Mesothelial cell of epicardium (in vitro differentiated cells): ENCODE results near the gene PLEKHM3. TPM values are rescaled to one million over a fixed set of nuclear protein-coding genes. Genes with fewer than 3 reads are reported as not detected.

Experiments used
- DNase-seq, 2 experiments: peaks; one replicate each; pipeline ENCODE4 v3.0.0; 2021; ENCODE audit warnings: low spot score in 2 of 2; ENCODE audit not compliant: unreplicated experiment in 2 of 2
- H3K27ac Mint-ChIP-seq: 2 replicates; pipeline ENCODE4 v1.8.0; 2021; ENCODE audit warnings: mixed read lengths
- H3K27me3 Mint-ChIP-seq: 2 replicates; pipeline ENCODE4 v1.8.0; 2021; ENCODE audit warnings: low read depth, mixed read lengths
- H3K36me3 Mint-ChIP-seq: 2 replicates; pipeline ENCODE4 v1.8.0; 2021; ENCODE audit warnings: mixed read lengths
- H3K4me1 Mint-ChIP-seq: 2 replicates; pipeline ENCODE4 v1.8.0; 2021; ENCODE audit warnings: mixed read lengths
- H3K4me3 Mint-ChIP-seq: 2 replicates; pipeline ENCODE4 v1.8.0; 2021; ENCODE audit warnings: mild to moderate bottlenecking, moderate library complexity, mixed read lengths
- H3K9me3 Mint-ChIP-seq: 2 replicates; pipeline ENCODE4 v1.8.0; 2021; ENCODE audit warnings: mixed read lengths
- total RNA-seq: library from RNA; stranded (reverse); gene quantifications from 3 replicates; pipeline ENCODE4 v1.2.1, GENCODE V29; 2021
- TF ChIP-seq, protein P1 (sequence below): fragments of 200-600 bp; sonication (generic); IDR thresholded peaks from one replicate; pipeline ENCODE4 v1.5.0; 2021; ENCODE audit warnings: antibody characterized with exemption; ENCODE audit not compliant: unreplicated experiment

The PLEKHM3 gene
- total RNA-seq, 1 donor from 2014 or later = 16.2 TPM

DNA sequence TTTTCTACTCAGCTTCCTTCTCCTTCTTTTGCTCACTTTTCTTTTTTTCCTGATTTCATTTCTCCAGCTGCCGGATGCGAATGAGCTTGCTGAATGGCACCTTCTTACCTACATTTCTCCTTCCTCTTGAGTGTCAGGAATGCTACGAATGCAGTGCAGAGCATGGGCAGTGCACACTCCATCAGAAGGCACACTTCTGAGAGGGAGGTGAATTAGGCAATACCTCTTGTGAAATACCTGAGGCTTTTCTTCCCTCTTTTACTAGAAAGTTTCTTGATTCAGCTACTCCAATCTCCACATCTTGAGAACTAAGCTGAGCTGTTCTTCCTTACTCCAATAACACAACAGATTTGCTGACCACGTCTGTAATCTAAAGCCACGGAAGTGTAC lies 51.1 kb downstream of the PLEKHM3 start:
- no peak for DNase-seq
- H3K9me3 Mint-ChIP-seq = no peaks in the 10 kb centered on the region
- TF ChIP-seq, protein P1, sequence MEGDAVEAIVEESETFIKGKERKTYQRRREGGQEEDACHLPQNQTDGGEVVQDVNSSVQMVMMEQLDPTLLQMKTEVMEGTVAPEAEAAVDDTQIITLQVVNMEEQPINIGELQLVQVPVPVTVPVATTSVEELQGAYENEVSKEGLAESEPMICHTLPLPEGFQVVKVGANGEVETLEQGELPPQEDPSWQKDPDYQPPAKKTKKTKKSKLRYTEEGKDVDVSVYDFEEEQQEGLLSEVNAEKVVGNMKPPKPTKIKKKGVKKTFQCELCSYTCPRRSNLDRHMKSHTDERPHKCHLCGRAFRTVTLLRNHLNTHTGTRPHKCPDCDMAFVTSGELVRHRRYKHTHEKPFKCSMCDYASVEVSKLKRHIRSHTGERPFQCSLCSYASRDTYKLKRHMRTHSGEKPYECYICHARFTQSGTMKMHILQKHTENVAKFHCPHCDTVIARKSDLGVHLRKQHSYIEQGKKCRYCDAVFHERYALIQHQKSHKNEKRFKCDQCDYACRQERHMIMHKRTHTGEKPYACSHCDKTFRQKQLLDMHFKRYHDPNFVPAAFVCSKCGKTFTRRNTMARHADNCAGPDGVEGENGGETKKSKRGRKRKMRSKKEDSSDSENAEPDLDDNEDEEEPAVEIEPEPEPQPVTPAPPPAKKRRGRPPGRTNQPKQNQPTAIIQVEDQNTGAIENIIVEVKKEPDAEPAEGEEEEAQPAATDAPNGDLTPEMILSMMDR = no peak
- H3K27ac Mint-ChIP-seq = no peak overlapping the region
- no peaks in the 10 kb centered on the region for H3K36me3 Mint-ChIP-seq
- no peaks in the 10 kb centered on the region for H3K27me3 Mint-ChIP-seq
- no peak overlapping the region for H3K4me3 Mint-ChIP-seq
- peaks cover 21% of the 10 kb centered on the region for H3K4me1 Mint-ChIP-seq

DNA sequence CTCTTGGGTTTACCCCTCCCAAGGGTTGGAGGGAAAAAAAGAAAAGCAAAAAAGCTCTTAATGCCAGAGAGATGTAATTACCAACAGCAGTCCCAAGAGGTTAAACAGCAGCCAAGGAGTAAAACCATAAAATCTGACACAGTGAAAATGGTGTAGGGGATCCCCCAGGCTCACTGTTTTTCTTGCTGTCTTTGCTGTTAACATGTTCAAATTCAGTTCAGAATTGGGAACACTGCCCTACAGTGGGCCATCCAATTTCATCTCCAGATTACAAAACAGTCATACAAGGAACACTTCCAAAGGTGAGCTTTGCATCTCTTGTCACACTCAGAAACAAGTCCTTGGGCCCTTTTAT lies 54.5 kb downstream of the PLEKHM3 start:
- H3K36me3 Mint-ChIP-seq = no peaks in the 10 kb centered on the region
- TF ChIP-seq, protein P1 = no peak
- no peak overlapping the region for H3K4me3 Mint-ChIP-seq
- no peak for DNase-seq
- H3K27me3 Mint-ChIP-seq = no peaks in the 10 kb centered on the region
- H3K9me3 Mint-ChIP-seq = no peaks in the 10 kb centered on the region
- H3K27ac Mint-ChIP-seq = no peak overlapping the region
- H3K4me1 Mint-ChIP-seq = peaks cover 22% of the 10 kb centered on the region

DNA sequence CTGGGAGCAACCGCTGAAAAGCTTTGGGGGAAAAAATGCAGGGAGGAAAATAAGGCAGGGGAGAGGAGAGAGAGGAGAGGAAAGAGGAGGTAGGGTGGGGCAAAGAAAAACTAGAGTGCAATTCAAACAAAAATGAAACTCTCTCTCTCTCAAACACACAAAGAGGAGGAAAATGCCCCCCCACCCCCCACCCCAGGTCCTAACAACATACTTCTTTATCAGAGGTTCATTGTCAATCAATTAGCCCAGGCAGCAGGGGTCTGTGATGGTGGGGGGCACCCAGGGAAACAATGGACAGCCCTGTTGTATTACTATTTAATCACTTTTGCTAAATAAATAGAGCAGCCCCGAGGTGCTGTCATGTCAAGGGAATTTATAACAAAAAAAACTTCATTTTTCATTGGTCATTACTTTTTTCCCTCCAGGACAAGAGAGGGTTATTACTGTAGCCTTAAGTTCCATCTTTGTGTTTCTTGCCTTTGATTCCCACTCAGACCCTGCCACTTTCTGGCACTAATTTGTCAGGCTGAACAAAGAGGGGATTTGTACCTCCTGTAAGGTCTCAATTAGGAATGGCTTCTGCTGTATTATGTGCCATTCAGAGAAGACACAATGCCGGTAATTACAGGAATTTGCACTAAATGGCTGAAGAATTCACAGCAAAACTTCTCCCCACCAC lies 55.0 kb downstream of the PLEKHM3 start:
- H3K27me3 Mint-ChIP-seq = no peaks in the 10 kb centered on the region
- TF ChIP-seq, protein P1 = no peak
- H3K4me1 Mint-ChIP-seq = peaks cover 22% of the 10 kb centered on the region
- H3K36me3 Mint-ChIP-seq = no peaks in the 10 kb centered on the region
- no peaks in the 10 kb centered on the region for H3K9me3 Mint-ChIP-seq
- DNase-seq = no peak
- no peak overlapping the region for H3K4me3 Mint-ChIP-seq
- no peak overlapping the region for H3K27ac Mint-ChIP-seq

DNA sequence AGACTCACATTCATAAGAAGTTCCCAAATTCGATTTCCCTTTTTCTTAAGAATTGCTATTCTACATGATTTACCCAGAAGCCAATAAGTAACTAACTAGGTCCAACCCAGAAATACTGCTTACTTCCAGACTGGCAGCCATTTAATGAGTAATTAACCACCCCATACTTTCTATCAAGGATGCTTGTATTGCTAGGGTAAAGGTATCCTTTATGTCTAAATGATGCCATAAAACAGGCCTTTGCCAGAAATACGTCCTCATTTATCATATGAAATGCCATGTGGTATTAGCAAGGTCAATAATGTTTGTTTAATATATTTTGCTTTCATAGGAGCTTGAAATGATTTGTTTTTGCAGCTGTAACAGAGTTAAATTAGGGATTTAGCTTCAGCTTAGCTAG lies 56.1 kb downstream of the PLEKHM3 start:
- H3K4me1 Mint-ChIP-seq = peaks cover 22% of the 10 kb centered on the region
- no peak for DNase-seq
- no peaks in the 10 kb centered on the region for H3K27me3 Mint-ChIP-seq
- TF ChIP-seq, protein P1 = no peak
- H3K4me3 Mint-ChIP-seq = no peak overlapping the region
- H3K27ac Mint-ChIP-seq = no peak overlapping the region
- H3K36me3 Mint-ChIP-seq = no peaks in the 10 kb centered on the region
- H3K9me3 Mint-ChIP-seq = no peaks in the 10 kb centered on the region

- Mint-ChIP-seq H3K9me3 (peaks cover 13% of the 10 kb centered on the region), H3K36me3 (peaks cover 13% of the 10 kb centered on the region), H3K4me3 (no peak overlapping the region), H3K27ac (no peak overlapping the region), H3K27me3 (no peaks in the 10 kb centered on the region), H3K4me1 (peaks cover 20% of the 10 kb centered on the region)
- TF ChIP-seq, protein P1 = no peak
- DNase-seq = no peak
These were observed 58.2 kb downstream of the PLEKHM3 start for GRCh38 chr2:207967121-207967520.

DNA sequence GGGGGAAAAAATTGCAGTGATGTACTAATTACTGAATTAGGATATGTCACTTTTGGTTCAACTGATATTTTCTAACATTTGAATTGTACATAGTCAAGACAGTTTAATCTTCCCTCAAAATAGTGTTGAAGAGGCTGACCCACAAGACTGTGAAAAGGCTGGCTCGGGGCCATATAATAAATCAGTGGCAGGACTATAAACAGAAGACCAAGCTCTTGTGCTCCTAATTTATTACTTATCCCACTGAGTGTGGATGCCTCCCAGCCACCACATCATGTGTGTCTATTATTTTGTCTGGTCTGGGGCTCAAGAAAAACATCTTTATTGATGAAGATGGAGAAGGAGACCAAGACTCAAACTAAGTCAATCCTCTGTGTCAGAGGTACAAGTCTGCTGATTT lies 64.4 kb downstream of the PLEKHM3 start:
- TF ChIP-seq, protein P1 = no peak
- H3K27me3 Mint-ChIP-seq = no peaks in the 10 kb centered on the region
- H3K27ac Mint-ChIP-seq = no peak overlapping the region
- H3K4me3 Mint-ChIP-seq = no peak overlapping the region
- peaks cover 2% of the 10 kb centered on the region for H3K4me1 Mint-ChIP-seq
- peaks cover 13% of the 10 kb centered on the region for H3K9me3 Mint-ChIP-seq
- DNase-seq = no peak
- peaks cover 13% of the 10 kb centered on the region for H3K36me3 Mint-ChIP-seq
